Thyroid gland (tissue), 4 donors: ENCODE measurements around the gene EIF2S2.

Experiments
- POLR2A ChIP-seq, 2 donors: fragments of 450-650 bp; IDR thresholded peaks; one replicate each; pipeline ENCODE4 v1.6.1; 2017; ENCODE audit warnings: antibody characterized with exemption in 2 of 2, mild to moderate bottlenecking in 2 of 2, moderate library complexity in 1 of 2
- TF ChIP-seq, protein P1 (sequence below), 6 experiments: fragments of 200-600 bp in 3 of 6; fragments of 450-650 bp in 3 of 6; sonication (generic) in 3 of 6; IDR thresholded peaks; one replicate each; pipeline ENCODE4 v1.5.1; 2016 to 2019; ENCODE audit warnings: antibody characterized with exemption in 6 of 6, mild to moderate bottlenecking in 2 of 6, inconsistent platforms in 1 of 6, moderate library complexity in 1 of 6

GRCh38 chr20:34129518-34130162 is 17.6 kb upstream of the EIF2S2 start:
- TF ChIP-seq POLR2A (IDR thresholded peaks at IDR 0.05) = no peak
- TF ChIP-seq, protein P1, sequence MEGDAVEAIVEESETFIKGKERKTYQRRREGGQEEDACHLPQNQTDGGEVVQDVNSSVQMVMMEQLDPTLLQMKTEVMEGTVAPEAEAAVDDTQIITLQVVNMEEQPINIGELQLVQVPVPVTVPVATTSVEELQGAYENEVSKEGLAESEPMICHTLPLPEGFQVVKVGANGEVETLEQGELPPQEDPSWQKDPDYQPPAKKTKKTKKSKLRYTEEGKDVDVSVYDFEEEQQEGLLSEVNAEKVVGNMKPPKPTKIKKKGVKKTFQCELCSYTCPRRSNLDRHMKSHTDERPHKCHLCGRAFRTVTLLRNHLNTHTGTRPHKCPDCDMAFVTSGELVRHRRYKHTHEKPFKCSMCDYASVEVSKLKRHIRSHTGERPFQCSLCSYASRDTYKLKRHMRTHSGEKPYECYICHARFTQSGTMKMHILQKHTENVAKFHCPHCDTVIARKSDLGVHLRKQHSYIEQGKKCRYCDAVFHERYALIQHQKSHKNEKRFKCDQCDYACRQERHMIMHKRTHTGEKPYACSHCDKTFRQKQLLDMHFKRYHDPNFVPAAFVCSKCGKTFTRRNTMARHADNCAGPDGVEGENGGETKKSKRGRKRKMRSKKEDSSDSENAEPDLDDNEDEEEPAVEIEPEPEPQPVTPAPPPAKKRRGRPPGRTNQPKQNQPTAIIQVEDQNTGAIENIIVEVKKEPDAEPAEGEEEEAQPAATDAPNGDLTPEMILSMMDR (IDR thresholded peaks at IDR 0.05) = peak; percentile 66 to 90 (median 86)
